ENCODE results near the gene ZBTB24.

GRCh38 chr6:109514946-109515345, 31.9 kb upstream of the ZBTB24 start:
- no peak for TF ChIP-seq CTCF (conservative IDR thresholded peaks at IDR 0.05 in 1 of 2, IDR thresholded peaks at IDR 0.05 in 1 of 2; ENCODE audit: low read depth in 1 of 2, low read length in 2 of 2)
- TF ChIP-seq EZH2 (IDR thresholded peaks at IDR 0.05; ENCODE audit: low read length, missing control alignments): no peak
